T-helper 1 cell treated with Interleukin-12 subunit alpha and Interleukin-12 subunit beta and Interleukin-4 antibody, amounts not matched to agents 30 μg/mL and 1 μg/mL, for 36 hours (primary cell): ENCODE measurements around the gene RIPOR3.
"Not testable (repeated sequence)": the region's sequence is repeated elsewhere in the genome, so short reads cannot be mapped to it uniquely, and the experiment has no call there.

Experiments
- H3K27ac Mint-ChIP-seq: one replicate; pipeline ENCODE4 v1.8.0; 2021; ENCODE audit warnings: mild to moderate bottlenecking, mixed read lengths
- H3K27me3 Mint-ChIP-seq: one replicate; pipeline ENCODE4 v1.8.0; 2021; ENCODE audit warnings: low read depth, mixed read lengths
- H3K36me3 Mint-ChIP-seq: one replicate; pipeline ENCODE4 v1.8.0; 2021; ENCODE audit warnings: low read depth, mixed read lengths
- H3K4me1 Mint-ChIP-seq: one replicate; pipeline ENCODE4 v1.8.0; 2021; ENCODE audit warnings: low read depth, mixed read lengths
- H3K4me3 Mint-ChIP-seq: one replicate; pipeline ENCODE4 v1.8.0; 2021; ENCODE audit warnings: mild to moderate bottlenecking, moderate library complexity, mixed read lengths
- H3K9me3 Mint-ChIP-seq: one replicate; pipeline ENCODE4 v1.8.0; 2021; ENCODE audit warnings: mixed read lengths

RIPOR3 gene

DNA sequence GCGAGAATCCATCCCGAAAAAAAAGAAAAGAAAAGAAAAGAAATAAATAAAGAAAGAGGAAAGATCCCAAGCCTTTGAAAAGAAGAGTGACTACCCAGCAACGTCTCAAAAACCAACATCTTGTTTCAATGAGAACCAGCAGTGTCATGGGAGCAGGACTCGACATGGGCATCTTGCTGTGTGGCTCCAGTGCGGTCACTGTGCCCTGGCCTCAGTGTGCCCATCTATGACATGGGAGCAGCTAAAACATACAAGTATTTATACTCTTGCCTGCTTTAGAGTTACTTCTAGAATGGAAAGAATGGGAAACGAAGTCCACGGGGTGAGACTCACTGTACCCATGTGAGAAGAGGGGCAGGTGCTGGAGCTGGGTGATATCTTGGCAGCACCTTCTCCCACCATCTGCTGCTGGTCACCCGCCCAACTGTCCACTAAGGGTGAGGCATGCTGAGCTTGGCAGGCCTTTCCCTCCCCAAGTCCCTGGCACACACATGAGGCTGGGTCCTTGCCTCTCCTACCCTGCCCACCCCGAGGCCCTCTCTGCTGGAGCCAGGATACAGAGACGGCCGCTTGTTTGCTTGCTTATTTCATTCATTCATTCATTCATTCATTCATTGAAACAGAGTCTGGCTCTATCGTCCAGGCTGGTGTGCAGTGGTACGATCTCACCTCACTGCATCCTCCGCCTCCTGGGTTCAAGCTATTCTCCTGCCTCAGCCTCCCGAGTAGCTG, 77.7 kb downstream of the RIPOR3 start:
- Mint-ChIP-seq H3K4me1 (no peaks in the 10 kb centered on the region), H3K9me3 (no peaks in the 10 kb centered on the region), H3K4me3 (no peak overlapping the region), H3K27me3 (no peaks in the 10 kb centered on the region), H3K27ac (no peak overlapping the region), H3K36me3 (no peaks in the 10 kb centered on the region)

DNA sequence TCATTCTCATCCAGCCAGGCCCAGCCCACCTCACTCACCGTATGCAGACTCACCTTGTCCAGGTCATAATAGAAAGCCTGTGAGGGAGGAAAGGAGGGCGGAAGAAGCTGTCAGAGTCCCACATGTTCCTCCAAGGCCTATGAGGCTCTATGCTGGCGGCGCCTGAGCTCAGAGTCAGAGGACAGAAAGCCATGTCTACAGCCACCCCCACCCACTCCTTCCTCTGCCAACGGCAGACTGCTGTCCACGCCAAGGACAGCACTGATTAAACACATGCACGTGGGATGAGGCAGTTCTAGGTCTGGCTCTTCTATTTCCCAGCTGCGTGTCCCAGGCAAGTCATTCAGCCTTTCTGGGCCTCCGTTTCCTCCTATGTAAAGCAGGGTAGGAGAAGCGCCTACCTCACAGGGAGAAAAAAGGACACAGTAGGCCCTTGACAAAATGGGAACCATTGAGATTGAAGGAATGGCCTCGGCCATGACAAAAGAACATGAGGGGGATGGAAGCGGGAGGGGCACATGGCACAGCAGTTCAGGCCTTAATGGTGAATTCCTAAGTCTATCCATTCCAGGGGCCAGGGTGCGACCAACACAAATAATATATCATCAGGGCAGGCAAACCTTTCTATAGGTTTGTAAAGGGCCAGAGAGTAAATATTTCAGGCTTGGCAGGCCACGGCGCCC, 80.1 kb downstream of the RIPOR3 start:
- Mint-ChIP-seq H3K27me3 (no peaks in the 10 kb centered on the region), H3K4me1 (no peaks in the 10 kb centered on the region), H3K27ac (no peak overlapping the region), H3K9me3 (no peaks in the 10 kb centered on the region), H3K36me3 (no peaks in the 10 kb centered on the region), H3K4me3 (no peak overlapping the region)

DNA sequence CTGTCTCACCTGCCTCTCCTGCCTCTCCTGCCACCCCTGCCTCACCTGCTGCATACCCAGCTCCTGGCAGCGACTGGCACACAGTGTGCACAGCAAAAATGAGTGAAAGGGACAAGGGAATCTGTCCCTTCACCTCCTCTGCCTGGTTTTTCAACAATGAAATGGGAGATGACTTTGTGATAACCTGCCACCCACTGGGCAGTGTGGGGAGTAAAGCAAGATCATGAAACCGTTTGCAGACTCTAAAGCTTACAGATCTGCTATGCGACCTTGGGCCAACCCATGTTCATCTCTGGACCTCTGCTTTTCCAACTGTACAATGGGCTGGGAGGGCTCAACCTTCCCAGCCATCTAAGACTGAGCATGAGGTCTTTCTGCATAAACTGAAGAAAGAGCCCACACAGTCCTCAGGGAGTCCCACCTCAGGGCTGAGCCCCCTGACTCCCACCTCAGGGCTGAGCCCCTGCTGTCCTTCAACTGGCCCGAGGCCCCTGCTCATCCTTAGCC, 81.1 kb downstream of the RIPOR3 start:
- Mint-ChIP-seq H3K9me3 (no peaks in the 10 kb centered on the region), H3K4me3 (no peak overlapping the region), H3K27ac (no peak overlapping the region), H3K4me1 (no peaks in the 10 kb centered on the region), H3K36me3 (no peaks in the 10 kb centered on the region), H3K27me3 (no peaks in the 10 kb centered on the region)

DNA sequence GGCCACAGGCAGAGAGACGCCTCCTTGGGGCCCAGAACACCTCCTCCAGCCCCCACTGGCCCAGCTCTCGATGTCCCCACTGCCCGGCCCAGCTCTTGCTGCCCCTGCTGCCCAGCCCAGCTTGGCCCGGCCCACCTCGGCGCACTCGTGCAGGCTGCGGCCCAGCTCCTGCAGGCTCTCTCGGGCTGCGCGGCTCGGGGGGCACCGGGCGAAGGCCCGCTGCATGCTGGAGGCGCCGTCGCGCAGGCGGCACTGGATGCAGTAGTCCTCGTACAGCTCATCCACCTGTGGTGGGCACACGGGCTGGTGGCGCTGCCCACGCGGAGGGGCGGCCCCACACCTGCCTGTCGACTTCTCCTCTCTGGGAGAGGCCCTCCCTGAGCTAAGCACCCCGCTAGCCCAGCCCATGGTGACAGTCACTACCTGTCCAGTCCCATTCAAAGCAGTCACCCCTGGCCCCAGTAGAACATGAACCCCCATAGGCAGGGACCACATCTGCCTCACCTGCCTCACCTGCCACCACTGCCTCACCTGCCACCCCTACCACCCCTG, 81.8 kb downstream of the RIPOR3 start:
- Mint-ChIP-seq H3K27me3 (no peaks in the 10 kb centered on the region), H3K4me3 (no peak overlapping the region), H3K27ac (no peak overlapping the region), H3K4me1 (no peaks in the 10 kb centered on the region), H3K36me3 (no peaks in the 10 kb centered on the region), H3K9me3 (no peaks in the 10 kb centered on the region)

DNA sequence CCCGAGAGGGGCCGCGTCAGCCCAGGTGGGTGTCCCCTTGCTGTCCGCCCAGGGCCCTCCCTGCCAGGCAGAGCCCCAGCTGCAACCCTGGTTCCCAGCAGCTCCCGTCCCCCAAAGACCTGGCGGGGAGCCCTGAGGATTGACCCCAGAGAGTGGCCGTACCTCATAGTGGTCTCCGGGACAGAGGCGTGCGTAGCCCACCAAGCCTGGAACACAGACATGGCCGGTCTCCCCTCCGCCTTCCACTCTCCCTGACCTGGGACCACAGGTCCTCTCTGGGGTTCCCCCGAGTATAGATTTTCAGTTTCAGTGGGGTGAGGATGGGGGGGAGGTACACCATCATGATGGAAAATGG, 82.6 kb downstream of the RIPOR3 start:
- no peaks in the 10 kb centered on the region for H3K9me3 Mint-ChIP-seq
- H3K4me3 Mint-ChIP-seq: no peak overlapping the region
- no peak overlapping the region for H3K27ac Mint-ChIP-seq
- H3K36me3 Mint-ChIP-seq: no peaks in the 10 kb centered on the region
- no peaks in the 10 kb centered on the region for H3K27me3 Mint-ChIP-seq
- no peaks in the 10 kb centered on the region for H3K4me1 Mint-ChIP-seq

DNA sequence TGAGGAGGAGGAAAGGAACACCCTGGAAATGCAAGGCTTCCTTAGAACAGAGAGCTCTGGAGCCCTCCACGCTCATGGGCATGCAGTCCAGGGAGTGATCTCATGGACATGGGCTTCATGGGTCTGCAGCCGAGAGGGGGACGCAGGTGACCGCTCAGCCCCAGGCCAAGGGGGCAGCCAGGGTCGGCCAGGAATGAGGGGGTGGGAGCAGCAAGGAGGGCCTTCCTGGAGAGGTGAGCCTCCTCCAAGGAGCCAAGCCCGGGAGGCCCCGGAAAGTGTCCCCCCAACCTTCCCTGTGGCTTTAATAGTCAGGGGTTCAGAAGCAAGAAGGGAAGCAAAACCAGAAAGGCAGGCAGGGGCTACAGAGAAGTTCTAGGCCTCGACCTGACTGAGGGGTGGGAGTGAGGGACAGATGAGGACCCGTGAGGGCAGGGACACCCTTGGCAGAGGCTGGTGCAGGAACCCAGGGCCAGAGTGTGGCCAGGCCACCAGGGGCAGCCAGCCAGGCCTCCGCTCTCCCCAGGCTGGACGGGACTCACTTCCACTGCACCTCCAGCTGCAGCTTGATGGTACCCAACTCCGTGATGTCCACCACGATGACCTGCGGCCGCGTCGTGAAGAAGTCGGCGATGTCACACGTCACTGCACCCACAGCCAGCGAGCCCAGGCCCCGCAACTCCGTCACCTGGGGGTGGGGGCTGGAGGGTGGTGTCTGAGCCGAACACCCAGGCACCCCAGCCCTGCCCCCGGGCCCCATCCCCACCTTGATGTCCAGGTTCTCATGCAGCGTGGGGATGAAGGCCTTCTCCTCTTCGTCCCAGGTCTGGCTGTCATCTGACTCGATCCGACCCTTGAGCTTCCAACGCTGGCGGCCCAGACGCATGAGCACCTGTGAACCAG, 83.2 kb downstream of the RIPOR3 start:
- Mint-ChIP-seq H3K4me3 (no peak overlapping the region), H3K4me1 (no peaks in the 10 kb centered on the region), H3K27me3 (no peaks in the 10 kb centered on the region), H3K9me3 (no peaks in the 10 kb centered on the region), H3K27ac (no peak overlapping the region), H3K36me3 (no peaks in the 10 kb centered on the region)

DNA sequence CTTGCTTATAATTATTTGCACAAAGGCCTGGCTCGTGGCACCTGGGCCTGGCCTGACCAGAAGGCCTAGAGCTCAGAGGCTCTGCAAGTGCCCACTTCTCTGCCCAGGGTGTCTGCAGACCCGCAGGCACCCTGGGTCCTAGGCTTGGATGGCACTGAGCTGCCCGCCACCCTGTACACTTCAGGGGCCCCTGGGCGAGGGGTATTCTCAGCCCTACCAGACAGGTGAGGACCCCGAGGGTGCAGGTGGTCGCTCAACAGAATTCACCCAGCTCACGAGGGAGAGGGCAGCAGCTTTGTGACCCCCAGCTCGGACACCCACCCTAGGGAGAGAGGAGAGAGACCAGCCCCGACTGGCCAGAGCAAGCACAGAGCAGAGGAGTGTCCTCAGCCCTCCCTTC, 83.9 kb downstream of the RIPOR3 start:
- Mint-ChIP-seq H3K27ac (no peak overlapping the region), H3K36me3 (no peaks in the 10 kb centered on the region), H3K27me3 (no peaks in the 10 kb centered on the region), H3K9me3 (no peaks in the 10 kb centered on the region), H3K4me3 (no peak overlapping the region), H3K4me1 (no peaks in the 10 kb centered on the region)

DNA sequence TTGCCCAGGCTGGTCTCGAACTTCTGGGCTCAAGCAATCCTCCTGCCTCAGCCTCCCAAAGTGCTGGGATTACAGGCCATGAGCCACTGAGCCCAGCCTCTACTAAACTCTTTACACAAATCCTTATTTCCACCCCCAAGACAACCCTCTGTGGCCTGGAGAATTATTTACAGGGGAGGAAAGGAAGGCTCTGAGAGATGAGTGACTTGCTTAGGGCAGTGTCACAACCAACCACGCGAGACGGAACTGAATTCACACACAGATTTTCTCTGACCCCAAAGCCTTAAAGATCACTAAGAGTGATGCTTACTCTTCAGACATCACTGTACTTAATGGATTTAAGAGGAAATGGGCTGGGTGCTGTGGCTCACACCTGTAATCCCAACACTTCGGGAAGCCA, 86.2 kb downstream of the RIPOR3 start:
- H3K27me3 Mint-ChIP-seq: peaks cover 3% of the 10 kb centered on the region
- no peak overlapping the region for H3K4me3 Mint-ChIP-seq
- H3K4me1 Mint-ChIP-seq: no peaks in the 10 kb centered on the region

DNA sequence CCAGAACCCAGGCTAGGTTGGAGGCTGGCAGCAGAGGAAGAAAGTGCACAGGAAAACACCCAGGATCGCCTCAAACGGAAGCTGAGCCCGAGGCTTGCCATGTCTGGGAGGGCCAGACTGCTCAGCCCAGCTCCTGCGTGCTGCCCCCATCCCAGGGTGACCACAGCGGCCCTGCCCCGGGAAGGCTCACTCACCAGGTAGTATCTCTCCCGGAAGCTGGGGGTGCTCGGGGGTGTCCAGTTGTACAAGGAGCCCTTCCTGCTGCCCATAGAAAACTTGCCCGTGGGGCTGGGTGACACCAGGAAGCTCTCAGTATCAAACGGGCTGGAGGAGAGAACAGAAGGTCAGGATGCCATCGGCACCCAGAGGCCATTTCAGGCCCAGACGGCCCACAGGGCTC, 86.9 kb downstream of the RIPOR3 start:
- Mint-ChIP-seq H3K27ac (no peak overlapping the region), H3K36me3 (no peaks in the 10 kb centered on the region), H3K4me1 (no peaks in the 10 kb centered on the region), H3K9me3 (no peaks in the 10 kb centered on the region), H3K27me3 (peaks cover 6% of the 10 kb centered on the region), H3K4me3 (no peak overlapping the region)

More for the DNA sequence above, 86.2 kb downstream of the RIPOR3 start:
- Mint-ChIP-seq H3K9me3 (no peaks in the 10 kb centered on the region), H3K27ac (no peak overlapping the region), H3K36me3 (no peaks in the 10 kb centered on the region)

DNA sequence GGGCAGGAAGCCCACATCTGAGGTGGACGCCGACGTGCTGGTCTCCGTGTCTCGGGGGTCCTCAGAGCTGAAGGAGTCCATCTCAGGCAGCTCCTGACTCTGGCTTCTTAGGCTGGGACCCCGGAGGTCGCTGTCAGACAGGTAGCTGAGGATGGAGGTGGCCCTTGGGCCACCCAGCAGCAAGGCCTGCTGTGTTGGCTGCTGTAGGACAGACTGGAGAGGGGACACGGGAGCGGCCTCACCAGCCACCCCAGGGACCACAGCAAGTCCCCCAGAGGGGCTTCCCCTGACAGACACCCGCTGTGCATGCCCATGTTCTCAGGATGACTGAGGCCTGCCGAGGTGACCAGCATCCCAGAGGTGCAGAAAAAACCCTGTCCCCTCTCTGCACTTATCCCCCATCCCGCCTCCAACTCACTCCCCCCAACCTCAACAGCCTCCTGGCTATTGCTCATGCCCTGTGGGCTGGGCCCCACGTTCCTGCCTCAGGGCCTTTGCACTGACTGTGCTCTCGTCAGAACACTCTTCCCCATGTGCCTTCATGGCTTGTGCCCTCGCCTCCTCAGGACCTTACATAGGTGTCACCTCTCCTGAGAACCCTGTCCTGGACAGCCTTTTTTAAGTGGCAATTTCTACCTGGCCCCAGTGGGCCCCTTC, 88.8 kb downstream of the RIPOR3 start:
- H3K4me1 Mint-ChIP-seq: no peaks in the 10 kb centered on the region
- H3K27ac Mint-ChIP-seq: no peak overlapping the region
- H3K9me3 Mint-ChIP-seq: no peaks in the 10 kb centered on the region
- H3K4me3 Mint-ChIP-seq: no peak overlapping the region
- H3K36me3 Mint-ChIP-seq: no peaks in the 10 kb centered on the region
- H3K27me3 Mint-ChIP-seq: peaks cover 6% of the 10 kb centered on the region

DNA sequence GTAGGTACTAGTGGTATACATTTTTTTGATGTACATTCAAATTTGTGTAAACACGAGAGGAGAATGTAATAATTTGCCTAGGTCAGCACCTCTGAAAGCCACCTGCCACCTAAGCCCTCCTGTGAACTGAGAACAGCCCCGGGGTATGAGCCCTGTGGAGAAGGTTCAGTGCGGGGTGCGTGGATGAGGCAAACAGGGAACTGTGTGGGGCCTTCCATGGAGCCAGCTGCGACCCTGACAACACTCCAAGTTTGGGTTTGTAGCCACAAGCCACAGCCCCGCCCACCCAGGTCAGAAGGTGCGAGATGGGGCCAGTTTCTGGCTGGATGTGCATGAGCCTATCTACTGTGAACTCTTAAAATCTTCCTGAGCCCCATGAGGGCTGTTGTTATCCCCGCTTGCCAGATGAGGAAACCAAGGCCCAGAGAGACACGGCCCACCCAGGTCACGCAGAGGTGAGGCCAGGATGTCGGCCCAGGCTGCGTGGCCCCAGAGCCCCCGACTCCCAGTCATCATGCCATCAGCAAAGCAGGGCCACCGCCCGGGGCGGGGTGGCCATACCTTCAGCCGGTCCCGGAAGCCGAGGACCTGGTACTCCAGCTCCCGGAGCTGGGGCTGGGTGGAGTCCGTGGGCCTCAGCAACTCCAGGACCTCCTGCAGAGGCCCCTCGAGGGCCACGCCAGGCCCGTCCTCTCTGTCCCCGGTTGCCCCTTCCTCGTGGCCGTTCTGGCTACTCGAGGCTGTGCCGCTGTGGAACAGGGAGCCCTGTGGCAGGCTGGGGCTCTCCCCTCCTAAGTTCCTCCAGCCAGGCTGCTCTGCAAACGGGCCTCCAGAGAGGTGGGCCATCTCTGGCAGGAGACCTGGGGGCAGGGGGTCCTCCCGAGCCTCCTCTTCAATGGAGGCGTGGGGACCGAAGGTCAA, 89.6 kb downstream of the RIPOR3 start:
- Mint-ChIP-seq H3K4me1 (no peaks in the 10 kb centered on the region), H3K27ac (no peak overlapping the region), H3K27me3 (peaks cover 6% of the 10 kb centered on the region), H3K36me3 (no peaks in the 10 kb centered on the region), H3K9me3 (no peaks in the 10 kb centered on the region), H3K4me3 (no peak overlapping the region)

DNA sequence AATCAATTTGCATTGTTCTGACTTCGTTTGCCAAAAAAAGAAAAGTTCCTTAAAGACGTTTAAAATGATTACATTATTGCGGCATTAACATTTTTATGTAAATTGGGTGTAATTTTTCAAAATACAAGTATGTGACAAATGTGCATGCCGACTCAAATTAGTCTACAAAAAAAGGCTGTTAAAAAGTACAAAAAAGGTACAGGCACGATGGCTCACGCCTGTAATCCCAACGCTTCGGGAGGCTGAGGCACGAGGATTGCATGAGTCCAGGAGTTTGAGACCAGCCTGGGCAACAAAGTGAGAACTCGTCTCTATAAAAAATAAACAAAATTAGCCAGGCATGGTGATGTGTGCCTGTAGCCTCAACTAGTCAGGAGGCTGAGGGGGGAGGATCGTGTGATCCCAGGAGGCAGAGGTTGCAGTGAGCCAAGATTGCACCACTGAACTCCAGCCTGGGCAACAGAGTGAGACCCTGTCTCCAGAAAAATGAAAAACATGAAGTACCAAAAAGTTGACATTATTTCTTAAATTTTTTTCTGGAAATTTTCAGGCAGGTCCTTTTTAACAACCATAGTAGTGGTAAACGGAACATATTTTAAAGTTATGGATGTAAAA, 91.0 kb downstream of the RIPOR3 start:
- H3K4me1 Mint-ChIP-seq: no peaks in the 10 kb centered on the region
- no peak overlapping the region for H3K4me3 Mint-ChIP-seq
- H3K27ac Mint-ChIP-seq: no peak overlapping the region
- H3K9me3 Mint-ChIP-seq: no peaks in the 10 kb centered on the region
- peaks cover 6% of the 10 kb centered on the region for H3K27me3 Mint-ChIP-seq
- H3K36me3 Mint-ChIP-seq: no peaks in the 10 kb centered on the region

DNA sequence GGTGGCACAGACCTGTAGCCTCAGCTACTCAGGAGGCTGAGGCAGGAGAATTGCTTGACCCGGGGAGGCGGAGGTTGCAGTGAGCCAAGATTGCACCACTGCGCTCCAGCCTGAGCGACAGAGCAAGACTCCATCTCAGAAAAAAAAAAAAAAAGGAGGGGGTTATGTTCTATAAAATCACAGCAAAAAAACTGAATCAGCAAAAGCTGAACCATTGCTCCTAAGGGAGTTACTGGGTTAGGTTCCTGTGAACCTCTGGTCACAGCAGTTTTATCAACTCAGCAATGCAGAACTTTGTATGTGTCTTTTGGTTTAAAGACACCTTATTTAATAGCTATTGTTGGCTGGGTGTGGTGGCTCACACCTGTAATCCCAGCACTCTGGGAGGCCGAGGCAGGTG, 92.6 kb downstream of the RIPOR3 start:
- H3K27ac Mint-ChIP-seq, H3K9me3 Mint-ChIP-seq, H3K4me1 Mint-ChIP-seq, H3K36me3 Mint-ChIP-seq, H3K27me3 Mint-ChIP-seq, H3K4me3 Mint-ChIP-seq: not testable (repeated sequence)
